ENCODE results near the gene CHST8.

GRCh38 chr19:33705090-33705847 is 83.5 kb downstream of the CHST8 start:
- TF ChIP-seq CTCF (IDR thresholded peaks at IDR 0.05; ENCODE audit: low read depth, low read length, missing input control) (no peak), YY1 (IDR thresholded peaks at IDR 0.05) (no peak), RAD21 (IDR thresholded peaks at IDR 0.05) (no peak), EGR1 (IDR thresholded peaks at IDR 0.05; ENCODE audit: low read depth in 2 of 2) (no peak), GABPA (IDR thresholded peaks at IDR 0.05 in 1 of 2, conservative IDR thresholded peaks at IDR 0.05 in 1 of 2) (no peak), TAF1 (conservative IDR thresholded peaks at IDR 0.05) (no peak)
- TF ChIP-seq, protein P1, sequence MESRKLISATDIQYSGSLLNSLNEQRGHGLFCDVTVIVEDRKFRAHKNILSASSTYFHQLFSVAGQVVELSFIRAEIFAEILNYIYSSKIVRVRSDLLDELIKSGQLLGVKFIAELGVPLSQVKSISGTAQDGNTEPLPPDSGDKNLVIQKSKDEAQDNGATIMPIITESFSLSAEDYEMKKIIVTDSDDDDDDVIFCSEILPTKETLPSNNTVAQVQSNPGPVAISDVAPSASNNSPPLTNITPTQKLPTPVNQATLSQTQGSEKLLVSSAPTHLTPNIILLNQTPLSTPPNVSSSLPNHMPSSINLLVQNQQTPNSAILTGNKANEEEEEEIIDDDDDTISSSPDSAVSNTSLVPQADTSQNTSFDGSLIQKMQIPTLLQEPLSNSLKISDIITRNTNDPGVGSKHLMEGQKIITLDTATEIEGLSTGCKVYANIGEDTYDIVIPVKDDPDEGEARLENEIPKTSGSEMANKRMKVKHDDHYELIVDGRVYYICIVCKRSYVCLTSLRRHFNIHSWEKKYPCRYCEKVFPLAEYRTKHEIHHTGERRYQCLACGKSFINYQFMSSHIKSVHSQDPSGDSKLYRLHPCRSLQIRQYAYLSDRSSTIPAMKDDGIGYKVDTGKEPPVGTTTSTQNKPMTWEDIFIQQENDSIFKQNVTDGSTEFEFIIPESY (IDR thresholded peaks at IDR 0.05): no peak
- TF ChIP-seq, protein P2, sequence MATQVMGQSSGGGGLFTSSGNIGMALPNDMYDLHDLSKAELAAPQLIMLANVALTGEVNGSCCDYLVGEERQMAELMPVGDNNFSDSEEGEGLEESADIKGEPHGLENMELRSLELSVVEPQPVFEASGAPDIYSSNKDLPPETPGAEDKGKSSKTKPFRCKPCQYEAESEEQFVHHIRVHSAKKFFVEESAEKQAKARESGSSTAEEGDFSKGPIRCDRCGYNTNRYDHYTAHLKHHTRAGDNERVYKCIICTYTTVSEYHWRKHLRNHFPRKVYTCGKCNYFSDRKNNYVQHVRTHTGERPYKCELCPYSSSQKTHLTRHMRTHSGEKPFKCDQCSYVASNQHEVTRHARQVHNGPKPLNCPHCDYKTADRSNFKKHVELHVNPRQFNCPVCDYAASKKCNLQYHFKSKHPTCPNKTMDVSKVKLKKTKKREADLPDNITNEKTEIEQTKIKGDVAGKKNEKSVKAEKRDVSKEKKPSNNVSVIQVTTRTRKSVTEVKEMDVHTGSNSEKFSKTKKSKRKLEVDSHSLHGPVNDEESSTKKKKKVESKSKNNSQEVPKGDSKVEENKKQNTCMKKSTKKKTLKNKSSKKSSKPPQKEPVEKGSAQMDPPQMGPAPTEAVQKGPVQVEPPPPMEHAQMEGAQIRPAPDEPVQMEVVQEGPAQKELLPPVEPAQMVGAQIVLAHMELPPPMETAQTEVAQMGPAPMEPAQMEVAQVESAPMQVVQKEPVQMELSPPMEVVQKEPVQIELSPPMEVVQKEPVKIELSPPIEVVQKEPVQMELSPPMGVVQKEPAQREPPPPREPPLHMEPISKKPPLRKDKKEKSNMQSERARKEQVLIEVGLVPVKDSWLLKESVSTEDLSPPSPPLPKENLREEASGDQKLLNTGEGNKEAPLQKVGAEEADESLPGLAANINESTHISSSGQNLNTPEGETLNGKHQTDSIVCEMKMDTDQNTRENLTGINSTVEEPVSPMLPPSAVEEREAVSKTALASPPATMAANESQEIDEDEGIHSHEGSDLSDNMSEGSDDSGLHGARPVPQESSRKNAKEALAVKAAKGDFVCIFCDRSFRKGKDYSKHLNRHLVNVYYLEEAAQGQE (IDR thresholded peaks at IDR 0.05): no peak
